Natural killer cell (primary cell): ENCODE data around the gene NEMF. TPM values are rescaled to one million over a fixed set of nuclear protein-coding genes. Genes with fewer than 3 reads are reported as not detected.

Experiments
- ATAC-seq, 3 donors: fragments of 150-1000 bp in 2 of 3; fragments of 200-7000 bp in 1 of 3; cut with Tn5 transposase; 1 replicate in 1 of 3; 2 replicates in 2 of 3; pipeline ENCODE4 v1.10.0; 2021; ENCODE audit warnings: mild to moderate bottlenecking in 2 of 3, moderate library complexity in 2 of 3
- DNase-seq, 2 donors: peaks; one replicate each; pipeline versions ENCODE4 v3.0.0 to v3.0.0-alpha.2; 2013 to 2021; ENCODE audit warnings: mixed read lengths in 1 of 2
- H3K27ac ChIP-seq: one replicate; pipeline ENCODE4 v1.5.1; 2013; ENCODE audit warnings: mild to moderate bottlenecking, low read length
- H3K27me3 ChIP-seq: one replicate; pipeline ENCODE4 v1.6.1; 2013; ENCODE audit warnings: low read length; ENCODE audit not compliant: control insufficient read depth, insufficient read depth
- H3K36me3 ChIP-seq: one replicate; pipeline ENCODE4 v1.6.1; 2013; ENCODE audit warnings: low read length; ENCODE audit not compliant: control insufficient read depth, insufficient read depth
- H3K4me1 ChIP-seq: one replicate; pipeline ENCODE4 v1.6.1; 2013; ENCODE audit warnings: low read length; ENCODE audit not compliant: control insufficient read depth, insufficient read depth
- H3K4me3 ChIP-seq: one replicate; pipeline ENCODE4 v1.5.1; 2013; ENCODE audit warnings: low read length
- H3K9me3 ChIP-seq: one replicate; pipeline ENCODE4 v1.6.1; 2013; ENCODE audit warnings: low read length; ENCODE audit not compliant: control insufficient read depth, insufficient read depth
- H3K27ac Mint-ChIP-seq, 2 donors: one replicate each; pipeline ENCODE4 v1.8.0; 2022; ENCODE audit warnings: mild to moderate bottlenecking in 2 of 2, mixed read lengths in 2 of 2, moderate library complexity in 1 of 2
- H3K27me3 Mint-ChIP-seq, 2 donors: one replicate each; pipeline ENCODE4 v1.8.0; 2022; ENCODE audit warnings: low read depth in 2 of 2, mixed read lengths in 2 of 2
- H3K36me3 Mint-ChIP-seq: one replicate; pipeline ENCODE4 v1.8.0; 2022; ENCODE audit warnings: mixed read lengths
- H3K4me1 Mint-ChIP-seq, 2 donors: one replicate each; pipeline ENCODE4 v1.8.0; 2022; ENCODE audit warnings: mixed read lengths in 2 of 2
- H3K4me3 Mint-ChIP-seq: one replicate; pipeline ENCODE4 v1.8.0; 2022; ENCODE audit warnings: mild to moderate bottlenecking, moderate library complexity, mixed read lengths
- H3K9me3 Mint-ChIP-seq, 2 donors: one replicate each; pipeline ENCODE4 v1.8.0; 2022; ENCODE audit warnings: mixed read lengths in 2 of 2
- WGBS: methylation state at CpG from one replicate; pipeline ENCODE4 v1.1.7; 2013; ENCODE audit warnings: missing lambda C conversion rate; ENCODE audit not compliant: insufficient coverage; 5-methylcytosine and 5-hydroxymethylcytosine counted together
- intact Hi-C: fragments of 100-400 bp; cut with micrococcal nuclease; formaldehyde crosslinking; loops from one replicate; pipeline ENCODE4 v1.14.2; 2022
- total RNA-seq, 4 donors: library from RNA; stranded (reverse); fragments of 120-200 nt in 1 of 4; gene quantifications; one replicate each; pipeline versions ENCODE4 v1.2.3 to v1.2.4, GENCODE V29; 2013 to 2022
- TF ChIP-seq, protein P1 (sequence below): fragments of 200-600 bp; IDR thresholded peaks from one replicate; pipeline ENCODE4 v1.8.0; 2022; ENCODE audit warnings: antibody characterized with exemption

NEMF gene
- total RNA-seq, 3 donors from 2014 or later (not counting 1 experiment from before 2014, with no cell fraction given), result 120 to 126 (median 122) TPM

- Histone ChIP-seq H3K27me3 (no peaks in the 10 kb centered on the region), H3K27ac (peak within 1 kb of the TSS; percentile 98), H3K9me3 (no peaks in the 10 kb centered on the region), H3K36me3 (peaks cover 27% of the 10 kb centered on the region), H3K4me3 (peak within 1 kb of the TSS; percentile 93), H3K4me1 (peaks cover 10% of the 10 kb centered on the region)
- DNase-seq (peak; percentile 97), ATAC-seq (peak; percentile 83 to 95 (median 88))
- Mint-ChIP-seq H3K4me1 (peaks cover 43 to 47% of the 10 kb centered on the region in 2 donors), H3K27ac (peak within 1 kb of the TSS; percentile 98 to 100), H3K27me3 (no peaks in the 10 kb centered on the region), H3K36me3 (peaks cover 13% of the 10 kb centered on the region), H3K9me3 (no peaks in the 10 kb centered on the region), H3K4me3 (peak within 1 kb of the TSS; percentile 100)
- intact Hi-C loops, result loop anchor here (1.0 to 5.0 kb wide), 6 partner anchors 24 to 225 kb away; partner anchors contain the start of gene VCPKMT
- under 1% methylated on average over 66 of the region's 66 CpGs for WGBS
- TF ChIP-seq, protein P1, sequence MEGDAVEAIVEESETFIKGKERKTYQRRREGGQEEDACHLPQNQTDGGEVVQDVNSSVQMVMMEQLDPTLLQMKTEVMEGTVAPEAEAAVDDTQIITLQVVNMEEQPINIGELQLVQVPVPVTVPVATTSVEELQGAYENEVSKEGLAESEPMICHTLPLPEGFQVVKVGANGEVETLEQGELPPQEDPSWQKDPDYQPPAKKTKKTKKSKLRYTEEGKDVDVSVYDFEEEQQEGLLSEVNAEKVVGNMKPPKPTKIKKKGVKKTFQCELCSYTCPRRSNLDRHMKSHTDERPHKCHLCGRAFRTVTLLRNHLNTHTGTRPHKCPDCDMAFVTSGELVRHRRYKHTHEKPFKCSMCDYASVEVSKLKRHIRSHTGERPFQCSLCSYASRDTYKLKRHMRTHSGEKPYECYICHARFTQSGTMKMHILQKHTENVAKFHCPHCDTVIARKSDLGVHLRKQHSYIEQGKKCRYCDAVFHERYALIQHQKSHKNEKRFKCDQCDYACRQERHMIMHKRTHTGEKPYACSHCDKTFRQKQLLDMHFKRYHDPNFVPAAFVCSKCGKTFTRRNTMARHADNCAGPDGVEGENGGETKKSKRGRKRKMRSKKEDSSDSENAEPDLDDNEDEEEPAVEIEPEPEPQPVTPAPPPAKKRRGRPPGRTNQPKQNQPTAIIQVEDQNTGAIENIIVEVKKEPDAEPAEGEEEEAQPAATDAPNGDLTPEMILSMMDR, result peak; percentile 16
These were observed 40.2 kb upstream of the NEMF start, which contains the start of gene ARF6 for GRCh38 chr14:49892636-49893308. Gene ARF6 (plus strand): TSS chr14:49893082. CDS start chr14:49893737, 655 bp downstream.

- Histone ChIP-seq H3K9me3 (no peaks in the 10 kb centered on the region), H3K36me3 (peaks cover 24% of the 10 kb centered on the region), H3K4me3 (peak overlapping the region; percentile 93), H3K27ac (peak overlapping the region; percentile 98), H3K27me3 (no peaks in the 10 kb centered on the region), H3K4me1 (peaks cover 10% of the 10 kb centered on the region)
- ATAC-seq, result peak; percentile 16 to 42 (median 16)
- Mint-ChIP-seq H3K36me3 (peaks cover 13% of the 10 kb centered on the region), H3K9me3 (no peaks in the 10 kb centered on the region), H3K27me3 (no peaks in the 10 kb centered on the region), H3K4me1 (peaks cover 39 to 44% of the 10 kb centered on the region in 2 donors), H3K27ac (peak overlapping the region; percentile 98 to 100), H3K4me3 (peak overlapping the region; percentile 100)
- peak in 1 of 2 donors; percentile 80 for DNase-seq
- WGBS, result 0% methylated on average over 12 of the region's 12 CpGs
- TF ChIP-seq, protein P1, result no peak
- intact Hi-C loops, result loop anchor here (1.0 to 5.0 kb wide), 4 partner anchors 24 to 225 kb away; partner anchors contain the start of gene VCPKMT
These were observed 39.7 kb upstream of the NEMF start for GRCh38 chr14:49892301-49892635.

DNA sequence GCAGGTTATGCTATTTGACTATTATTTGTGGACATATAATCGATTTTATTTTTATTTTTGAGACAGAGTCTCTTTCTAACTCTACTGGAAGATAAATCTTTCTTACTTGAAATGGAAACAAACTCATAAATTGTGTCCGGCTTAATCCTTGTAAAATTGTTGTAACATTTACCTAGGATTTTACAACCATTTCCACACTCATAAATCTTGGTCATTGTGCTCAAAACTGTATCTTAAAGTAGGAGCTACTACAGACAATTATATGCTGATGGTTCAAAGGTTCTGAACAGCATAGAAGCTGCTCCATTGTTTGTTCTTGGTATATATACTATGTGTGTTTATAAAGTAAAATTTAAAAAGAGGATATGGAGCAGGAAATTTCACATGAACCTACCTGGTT, 35.7 kb upstream of the NEMF start:
- DNase-seq (no peak), ATAC-seq (no peak)
- Histone ChIP-seq H3K36me3 (no peaks in the 10 kb centered on the region), H3K4me1 (peaks cover 10% of the 10 kb centered on the region), H3K27me3 (no peaks in the 10 kb centered on the region), H3K4me3 (no peak overlapping the region), H3K27ac (no peak overlapping the region), H3K9me3 (no peaks in the 10 kb centered on the region)
- TF ChIP-seq, protein P1, result no peak
- H3K27me3 Mint-ChIP-seq, result no peaks in the 10 kb centered on the region
- H3K27ac Mint-ChIP-seq, result no peak overlapping the region
- H3K36me3 Mint-ChIP-seq, result no peaks in the 10 kb centered on the region
- H3K4me1 Mint-ChIP-seq, result peaks cover 11 to 12% of the 10 kb centered on the region in 2 donors
- intact Hi-C loops, result no loop called here
- H3K9me3 Mint-ChIP-seq, result no peaks in the 10 kb centered on the region
- no peak overlapping the region for H3K4me3 Mint-ChIP-seq
- no CpG with 5 or more reads among the region's 2 CpGs for WGBS
